GM19324 (cell line): ENCODE measurements around the gene SMARCB1.

ENCODE experiments used
- ATAC-seq: cut with Tn5 transposase; IDR thresholded peaks from one replicate; pipeline ENCODE4 v1.9.1; 2021; ENCODE audit warnings: mild to moderate bottlenecking, moderate library complexity; ENCODE audit not compliant: unreplicated experiment, low FRiP score

SMARCB1 gene

GRCh38 chr22:23874871-23875270, 88.1 kb downstream of the SMARCB1 start:
- ATAC-seq: no peak

- no peak for ATAC-seq
Measured at GRCh38 chr22:23875801-23876200, 89.0 kb downstream of the SMARCB1 start.

GRCh38 chr22:23877566-23877965, 90.8 kb downstream of the SMARCB1 start:
- no peak for ATAC-seq

GRCh38 chr22:23878219-23878618, 91.5 kb downstream of the SMARCB1 start:
- no peak for ATAC-seq

DNA sequence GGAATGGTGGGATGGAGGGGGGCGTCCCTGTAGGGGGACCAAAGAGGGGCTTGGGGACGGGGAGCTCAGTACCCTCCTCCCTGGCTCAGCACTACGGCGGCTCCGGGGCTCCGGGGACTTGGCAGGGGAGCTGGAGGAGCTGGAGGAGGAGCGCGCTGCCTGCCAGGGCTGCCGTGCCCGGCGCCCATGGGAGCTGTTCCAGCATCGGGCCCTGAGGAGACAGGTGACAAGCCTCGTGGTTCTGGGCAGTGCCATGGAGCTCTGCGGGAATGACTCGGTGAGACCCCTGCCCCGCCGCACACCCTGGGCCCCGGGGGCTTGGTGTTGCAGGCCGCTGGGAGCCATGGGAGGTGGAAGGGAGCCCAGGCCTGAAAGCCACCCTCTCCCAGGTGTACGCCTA, 95.6 kb downstream of the SMARCB1 start:
- no peak for ATAC-seq

DNA sequence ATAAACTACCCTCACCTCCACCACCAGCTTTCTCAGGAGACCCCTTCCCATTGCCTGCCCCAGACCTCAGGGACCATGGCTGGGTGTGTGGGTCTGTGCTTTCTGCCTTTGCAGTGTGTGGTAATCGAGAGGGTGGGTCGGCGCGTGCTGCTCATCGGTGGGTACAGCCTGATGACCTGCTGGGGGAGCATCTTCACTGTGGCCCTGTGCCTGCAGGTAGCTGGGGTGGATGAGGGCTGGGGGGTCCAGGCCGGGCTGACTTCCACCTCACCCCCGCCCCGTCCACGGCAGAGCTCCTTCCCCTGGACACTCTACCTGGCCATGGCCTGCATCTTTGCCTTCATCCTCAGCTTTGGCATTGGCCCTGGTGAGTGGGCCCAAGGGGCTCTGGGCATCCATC, 96.9 kb downstream of the SMARCB1 start:
- ATAC-seq: no peak

GRCh38 chr22:23884140-23884539, 97.4 kb downstream of the SMARCB1 start:
- ATAC-seq: no peak
